Right atrium auricular region (tissue), 2 donors: ENCODE results near the gene NUBP2. TPM values are rescaled to one million over a fixed set of nuclear protein-coding genes. Genes with fewer than 3 reads are reported as not detected.

Experiments
- DNase-seq: peaks from one replicate; pipeline ENCODE4 v3.0.0-alpha.2; 2019; ENCODE audit warnings: low spot score
- H3K27ac ChIP-seq, 2 donors: fragments of 200-600 bp; sonication (generic); 1 replicate in 1 of 2; 2 replicates in 1 of 2; pipeline ENCODE4 v1.5.1; 2016 to 2019
- H3K27me3 ChIP-seq, 2 donors: fragments of 200-600 bp; sonication (generic); one replicate each; pipeline versions ENCODE4 v1.5.1 to v1.6.0; 2017 to 2019
- H3K36me3 ChIP-seq: fragments of 200-600 bp; sonication (generic); one replicate; pipeline ENCODE4 v1.5.1; 2016
- H3K4me1 ChIP-seq, 2 donors: fragments of 200-600 bp; sonication (generic); one replicate each; pipeline versions ENCODE4 v1.5.1 to v1.6.0; 2017 to 2019
- H3K4me3 ChIP-seq, 2 donors: fragments of 200-600 bp; sonication (generic); 1 replicate in 1 of 2; 2 replicates in 1 of 2; pipeline ENCODE4 v1.5.1; 2017 to 2019; ENCODE audit warnings: mild to moderate bottlenecking in 1 of 2, moderate library complexity in 1 of 2
- H3K9me3 ChIP-seq, 2 donors: fragments of 200-600 bp; sonication (generic); one replicate each; pipeline ENCODE4 v1.5.1; 2019
- CTCF ChIP-seq, 2 donors: fragments of 200-600 bp; sonication (generic); IDR thresholded peaks; one replicate each; pipeline ENCODE4 v1.5.1; 2019; ENCODE audit warnings: antibody characterized with exemption in 2 of 2
- total RNA-seq, 2 donors: library from RNA; depleted of rRNA; stranded (reverse); fragments of >200 nt; gene quantifications; one replicate each; pipeline ENCODE4 v1.1.0, GENCODE V29; 2016

Gene NUBP2
- total RNA-seq, 2 donors from 2014 or later: 70.3 to 77.9 TPM

DNA sequence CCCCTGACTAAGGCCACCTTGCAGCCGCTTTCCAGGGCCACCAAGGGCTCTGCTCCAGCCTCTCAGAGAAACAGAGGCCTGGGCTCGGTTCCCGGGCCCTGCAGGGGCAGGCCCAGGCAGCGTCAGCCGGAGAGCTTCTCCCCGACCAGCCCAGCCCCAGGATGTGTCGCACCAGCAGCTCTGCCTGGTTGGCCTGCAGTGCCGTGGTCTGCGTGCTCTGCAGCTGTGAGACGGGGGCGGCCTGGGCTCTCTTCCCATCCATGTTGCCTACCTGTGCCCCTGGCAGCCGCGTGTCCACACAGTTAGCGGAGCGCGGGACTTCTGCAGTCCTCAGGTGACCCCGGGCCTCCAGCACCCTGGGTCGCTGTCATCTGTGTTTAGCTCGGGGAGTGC is 5.9 kb downstream of the NUBP2 start:
- TF ChIP-seq CTCF (IDR thresholded peaks at IDR 0.05): no peak
- peaks cover 0 to 19% of the 10 kb centered on the region in 2 donors for H3K4me1 ChIP-seq
- H3K27me3 ChIP-seq: no peaks in the 10 kb centered on the region
- DNase-seq: no peak
- no peaks in the 10 kb centered on the region for H3K9me3 ChIP-seq
- peaks cover 23% of the 10 kb centered on the region for H3K36me3 ChIP-seq
- no peak overlapping the region for H3K4me3 ChIP-seq
- no peak overlapping the region for H3K27ac ChIP-seq

DNA sequence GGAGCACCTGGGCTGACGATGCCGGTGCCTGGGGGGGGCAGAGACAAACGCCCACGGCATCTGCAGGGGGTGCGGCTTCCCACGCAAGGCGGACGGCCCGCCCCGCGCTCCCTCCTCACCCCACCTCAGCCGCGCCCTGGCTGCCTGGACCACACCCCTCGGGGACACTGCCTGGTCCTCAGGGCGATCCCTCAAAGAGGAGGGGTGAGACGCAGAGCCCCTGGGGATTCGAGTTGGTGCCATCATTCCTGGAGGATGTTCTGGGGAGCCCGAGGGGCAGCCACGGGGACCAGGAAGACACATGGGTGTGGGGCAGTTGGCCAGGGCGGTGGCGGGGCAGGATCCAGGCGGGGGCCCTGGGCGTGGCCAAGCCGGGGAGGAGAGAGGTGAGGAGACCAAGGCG is 6.9 kb downstream of the NUBP2 start:
- Histone ChIP-seq H3K9me3 (no peaks in the 10 kb centered on the region), H3K36me3 (peaks cover 23% of the 10 kb centered on the region), H3K27me3 (no peaks in the 10 kb centered on the region), H3K4me1 (peaks cover 0 to 10% of the 10 kb centered on the region in 2 donors), H3K27ac (no peak overlapping the region), H3K4me3 (no peak overlapping the region)
- DNase-seq: no peak
- TF ChIP-seq CTCF (IDR thresholded peaks at IDR 0.05): no peak

GRCh38 chr16:1790261-1790610 is 7.5 kb downstream of the NUBP2 start:
- H3K27ac ChIP-seq: no peak overlapping the region
- H3K36me3 ChIP-seq: peaks cover 23% of the 10 kb centered on the region
- H3K27me3 ChIP-seq: no peaks in the 10 kb centered on the region
- peaks cover 0 to 5% of the 10 kb centered on the region in 2 donors for H3K4me1 ChIP-seq
- no peak overlapping the region for H3K4me3 ChIP-seq
- H3K9me3 ChIP-seq: no peaks in the 10 kb centered on the region
- TF ChIP-seq CTCF (IDR thresholded peaks at IDR 0.05): no peak
- DNase-seq: no peak

GRCh38 chr16:1790611-1791255 is 8.0 kb downstream of the NUBP2 start:
- Histone ChIP-seq H3K36me3 (peaks cover 23% of the 10 kb centered on the region), H3K9me3 (no peaks in the 10 kb centered on the region), H3K27me3 (no peaks in the 10 kb centered on the region), H3K4me1 (peaks cover 0 to under 1% of the 10 kb centered on the region in 2 donors), H3K27ac (no peak overlapping the region), H3K4me3 (no peak overlapping the region)
- DNase-seq: no peak
- no peak for TF ChIP-seq CTCF (IDR thresholded peaks at IDR 0.05)

DNA sequence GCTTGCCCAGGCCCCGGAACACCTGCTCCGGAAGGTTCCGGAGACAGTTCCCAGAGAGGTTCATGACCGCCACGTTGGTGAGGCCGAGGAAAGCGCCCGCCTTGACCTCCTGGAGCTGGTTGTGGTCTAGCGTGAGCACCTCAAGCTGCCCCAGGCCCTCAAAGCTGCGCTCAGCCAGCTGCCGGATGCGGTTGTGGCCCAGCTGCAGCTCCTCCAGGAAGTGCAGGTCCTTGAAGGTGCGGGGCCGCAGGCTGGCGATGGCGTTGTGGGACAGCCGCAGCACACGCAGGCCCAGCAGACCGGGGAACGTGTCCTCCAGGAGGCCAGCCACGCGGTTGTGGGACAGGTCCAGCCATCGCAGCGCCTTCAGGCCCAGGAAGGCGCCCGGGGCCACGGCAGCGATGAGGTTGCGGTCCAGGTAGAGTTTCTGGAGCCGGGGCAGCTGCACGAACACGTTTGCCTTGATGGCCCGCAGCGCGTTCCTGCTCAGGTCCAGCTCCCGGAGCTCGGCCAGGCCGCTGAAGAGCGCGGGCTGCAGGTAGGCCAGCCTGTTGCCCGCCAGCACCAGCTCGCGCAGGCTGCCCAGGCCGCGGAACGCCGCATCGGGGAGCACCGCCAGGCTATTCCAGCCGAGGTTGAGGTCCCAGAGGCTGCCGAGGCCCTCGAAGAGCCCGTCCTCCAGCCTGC is 8.6 kb downstream of the NUBP2 start:
- H3K36me3 ChIP-seq: peaks cover 23% of the 10 kb centered on the region
- H3K4me1 ChIP-seq: no peaks in the 10 kb centered on the region
- no peaks in the 10 kb centered on the region for H3K9me3 ChIP-seq
- no peak for TF ChIP-seq CTCF (IDR thresholded peaks at IDR 0.05)
- no peaks in the 10 kb centered on the region for H3K27me3 ChIP-seq
- H3K27ac ChIP-seq: no peak overlapping the region
- no peak for DNase-seq
- H3K4me3 ChIP-seq: no peak overlapping the region
